PC-9 (cell line): Measurements from ENCODE around the gene C9orf78. TPM values are rescaled to one million over a fixed set of nuclear protein-coding genes. Genes with fewer than 3 reads are reported as not detected.

Experiments used
- BruUV-seq: library from RNA; stranded (reverse); fragments of 400-500 nt; replicated peaks from 2 replicates; lab custom pipeline; 2021; lab: Mats Ljungman, UMichigan
- CTCF ChIA-PET: fragments of 300-600 bp; sonication (Branson Sonifier 250); formaldehyde crosslinking; loops from one replicate; lab custom pipeline; 2022; ENCODE audit warnings: antibody characterized with exemption; lab: Charles Lee
- POLR2A ChIA-PET: fragments of 300-600 bp; sonication (Branson Sonifier 250); formaldehyde crosslinking; loops from one replicate; lab custom pipeline; 2022; ENCODE audit warnings: antibody characterized with exemption; ENCODE audit not compliant: unreplicated experiment; lab: Charles Lee
- DNase-seq, 2 experiments: peaks; one replicate each; pipeline versions ENCODE4 v3.0.0 to v3.0.0-alpha.2; 2015 to 2022; ENCODE audit warnings: mixed read lengths in 1 of 2
- H2AFZ ChIP-seq: fragments of 200-600 bp; sonication (generic); 2 replicates; pipeline ENCODE4 v1.8.1; 2017; ENCODE audit warnings: antibody characterized with exemption
- H3F3A ChIP-seq: fragments of 200-600 bp; sonication (generic); 2 replicates; pipeline ENCODE4 v1.8.1; 2017; ENCODE audit warnings: antibody characterized with exemption, mild to moderate bottlenecking, low read depth; ENCODE audit not compliant: insufficient read depth
- H3K27ac ChIP-seq: fragments of 200-600 bp; sonication (generic); 2 replicates; pipeline ENCODE4 v1.6.1; 2016; ENCODE audit warnings: mixed run types
- H3K27me3 ChIP-seq: fragments of 200-600 bp; sonication (generic); 2 replicates; pipeline ENCODE4 v1.6.1; 2016; ENCODE audit warnings: low read depth, mixed run types; ENCODE audit not compliant: insufficient read depth
- H3K36me3 ChIP-seq: fragments of 200-600 bp; sonication (generic); 2 replicates; pipeline ENCODE4 v1.6.1; 2016; ENCODE audit warnings: low read depth, mixed run types
- H3K4me1 ChIP-seq: fragments of 200-600 bp; sonication (generic); replicated peaks from 2 replicates; pipeline ENCODE4 v1.6.1; 2016; ENCODE audit warnings: mixed run types; ENCODE audit not compliant: insufficient read depth
- H3K4me2 ChIP-seq: fragments of 200-600 bp; sonication (generic); 2 replicates; pipeline ENCODE4 v1.6.1; 2017; ENCODE audit warnings: mixed run types
- H3K4me3 ChIP-seq: fragments of 200-600 bp; sonication (generic); 2 replicates; pipeline ENCODE4 v1.6.1; 2016; ENCODE audit warnings: mixed run types
- H3K79me2 ChIP-seq: fragments of 200-600 bp; sonication (generic); 2 replicates; pipeline ENCODE4 v1.6.1; 2017; ENCODE audit warnings: low read depth, mixed run types
- H3K9me2 ChIP-seq: fragments of 200-600 bp; sonication (generic); 2 replicates; pipeline ENCODE4 v1.8.1; 2017; ENCODE audit warnings: mild to moderate bottlenecking; ENCODE audit not compliant: insufficient read depth
- H3K9me3 ChIP-seq: fragments of 200-600 bp; sonication (generic); 2 replicates; pipeline ENCODE4 v1.8.1; 2016; ENCODE audit warnings: low read depth; ENCODE audit not compliant: insufficient read depth
- H4K20me1 ChIP-seq: fragments of 200-600 bp; sonication (generic); 2 replicates; pipeline ENCODE4 v1.8.1; 2017; ENCODE audit not compliant: insufficient read depth
- EZH2 ChIP-seq: fragments of 200-600 bp; sonication (generic); IDR thresholded peaks from 2 replicates; pipeline ENCODE4 v1.8.0; 2017; ENCODE audit warnings: antibody characterized with exemption, low read depth
- intact Hi-C: fragments of 100-400 bp; cut with micrococcal nuclease; formaldehyde crosslinking; loops from one replicate; pipeline ENCODE4 v1.10.0; 2022; ENCODE audit not compliant: unreplicated experiment
- total RNA-seq: library from RNA; stranded (reverse); gene quantifications from 2 replicates; pipeline ENCODE4 v1.2.3, GENCODE V29; 2021
- TF ChIP-seq, protein P1 (sequence below): fragments of 200-600 bp; sonication (generic); conservative IDR thresholded peaks from 2 replicates; pipeline ENCODE4 v1.6.1; 2017; ENCODE audit warnings: mixed run types, antibody characterized with exemption, mild to moderate bottlenecking, moderate library complexity

C9orf78 gene
- total RNA-seq, 1 experiment from 2014 or later: 51.7 TPM

DNA sequence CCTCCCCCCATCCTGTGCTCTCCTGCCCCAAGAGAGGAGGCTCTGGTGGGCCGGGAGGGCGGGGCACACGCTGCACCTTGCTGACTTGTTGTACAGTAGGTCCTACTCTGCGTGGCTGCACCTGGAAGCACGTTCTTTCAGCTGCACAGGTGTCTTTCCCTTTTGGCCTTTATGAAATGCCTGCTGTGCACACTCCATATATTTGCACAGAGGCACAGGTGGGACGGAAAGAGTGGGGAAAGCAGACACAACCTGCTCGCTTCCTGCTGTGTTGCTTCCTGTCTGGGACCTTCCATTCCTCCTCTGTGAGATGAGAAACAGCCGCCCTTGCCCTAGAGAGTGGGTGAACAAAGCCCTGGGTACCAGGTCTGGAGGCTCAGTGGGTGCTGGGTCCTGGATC lies 5.0 kb upstream of the C9orf78 start:
- no peak overlapping the region for H3K4me2 ChIP-seq
- no peaks in the 10 kb centered on the region for H3K27me3 ChIP-seq
- H3K9me2 ChIP-seq: no peaks in the 10 kb centered on the region
- H3K27ac ChIP-seq: no peak overlapping the region
- ChIA-PET CTCF (interaction anchor here (0.5 kb wide), 1 partner anchor 10 kb away, joined by 9 read pairs; no protein-coding TSS in a partner anchor), POLR2A (no interaction called here)
- H3K9me3 ChIP-seq: no peaks in the 10 kb centered on the region
- no peak overlapping the region for H3K4me3 ChIP-seq
- no peak for TF ChIP-seq EZH2
- TF ChIP-seq, protein P1, sequence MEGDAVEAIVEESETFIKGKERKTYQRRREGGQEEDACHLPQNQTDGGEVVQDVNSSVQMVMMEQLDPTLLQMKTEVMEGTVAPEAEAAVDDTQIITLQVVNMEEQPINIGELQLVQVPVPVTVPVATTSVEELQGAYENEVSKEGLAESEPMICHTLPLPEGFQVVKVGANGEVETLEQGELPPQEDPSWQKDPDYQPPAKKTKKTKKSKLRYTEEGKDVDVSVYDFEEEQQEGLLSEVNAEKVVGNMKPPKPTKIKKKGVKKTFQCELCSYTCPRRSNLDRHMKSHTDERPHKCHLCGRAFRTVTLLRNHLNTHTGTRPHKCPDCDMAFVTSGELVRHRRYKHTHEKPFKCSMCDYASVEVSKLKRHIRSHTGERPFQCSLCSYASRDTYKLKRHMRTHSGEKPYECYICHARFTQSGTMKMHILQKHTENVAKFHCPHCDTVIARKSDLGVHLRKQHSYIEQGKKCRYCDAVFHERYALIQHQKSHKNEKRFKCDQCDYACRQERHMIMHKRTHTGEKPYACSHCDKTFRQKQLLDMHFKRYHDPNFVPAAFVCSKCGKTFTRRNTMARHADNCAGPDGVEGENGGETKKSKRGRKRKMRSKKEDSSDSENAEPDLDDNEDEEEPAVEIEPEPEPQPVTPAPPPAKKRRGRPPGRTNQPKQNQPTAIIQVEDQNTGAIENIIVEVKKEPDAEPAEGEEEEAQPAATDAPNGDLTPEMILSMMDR: no peak
- no peaks in the 10 kb centered on the region for H3K36me3 ChIP-seq
- BruUV-seq: no TSS peak
- H3F3A ChIP-seq: peaks cover 5% of the 10 kb centered on the region
- H2AFZ ChIP-seq: no peak overlapping the region
- peaks cover 14% of the 10 kb centered on the region; the same call in 1 of the 2 replicates for H3K79me2 ChIP-seq
- no peak for DNase-seq
- no peaks in the 10 kb centered on the region for H4K20me1 ChIP-seq
- H3K4me1 ChIP-seq: peaks cover 8% of the 10 kb centered on the region
- intact Hi-C loops: no loop called here

DNA sequence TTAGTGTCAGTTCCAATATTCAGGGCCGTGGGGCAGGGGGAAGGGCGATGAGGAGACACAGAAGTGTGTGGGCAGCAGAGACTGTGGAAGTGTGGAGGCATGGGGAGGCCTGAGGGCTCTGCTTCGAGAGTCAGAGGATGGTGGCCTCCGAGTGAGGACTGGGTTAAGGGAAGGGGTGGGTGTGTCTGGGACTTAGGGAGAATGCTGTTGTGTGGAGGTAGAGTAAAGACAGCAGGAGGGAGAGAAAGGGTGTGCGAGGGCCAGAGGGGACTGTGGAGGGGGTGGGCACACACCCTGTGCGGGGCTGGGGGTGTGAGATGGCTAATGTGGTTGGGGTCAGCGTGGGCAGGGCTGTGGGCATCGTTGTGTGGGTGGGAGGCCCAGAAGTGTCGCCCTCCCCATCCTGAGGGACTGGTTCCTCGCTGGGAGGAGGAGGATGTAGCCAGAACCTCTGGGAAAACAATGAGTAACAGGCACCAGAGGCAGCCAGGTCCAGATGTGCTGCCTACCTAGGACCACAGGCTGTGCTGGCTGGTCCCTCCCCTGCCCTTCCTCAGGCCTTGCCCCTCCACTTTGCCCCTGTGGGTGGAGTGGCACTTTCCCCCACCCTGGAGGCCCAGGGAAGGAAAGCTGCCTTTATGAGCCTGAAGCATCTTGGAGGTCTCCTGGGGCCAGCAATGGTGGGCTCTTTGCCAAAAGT lies 4.4 kb upstream of the C9orf78 start:
- Histone ChIP-seq H4K20me1 (no peaks in the 10 kb centered on the region), H3K4me2 (no peak overlapping the region), H3K4me3 (no peak overlapping the region), H3K27ac (no peak overlapping the region), H3K79me2 (peaks cover 18% of the 10 kb centered on the region), H3K4me1 (peaks cover 8% of the 10 kb centered on the region), H3F3A (no peaks in the 10 kb centered on the region; the same call in 1 of the 2 replicates), H3K36me3 (no peaks in the 10 kb centered on the region), H2AFZ (no peak overlapping the region), H3K9me2 (no peaks in the 10 kb centered on the region), H3K27me3 (no peaks in the 10 kb centered on the region), H3K9me3 (no peaks in the 10 kb centered on the region)
- TF ChIP-seq EZH2: no peak
- TF ChIP-seq, protein P1: no peak
- no peak for DNase-seq
- POLR2A ChIA-PET: interaction anchor here (0.5 kb wide), 2 partner anchors 32 to 462 kb away, joined by 5 to 12 read pairs; no protein-coding TSS in a partner anchor
- intact Hi-C loops: loop anchor here (5.0 kb wide), 1 partner anchor 258 kb away; no protein-coding TSS in a partner anchor
- BruUV-seq: no TSS peak
- CTCF ChIA-PET: interaction anchor here (0.5 kb wide), 1 partner anchor 9 kb away, joined by 9 read pairs; no protein-coding TSS in a partner anchor

- H3K36me3 ChIP-seq: no peaks in the 10 kb centered on the region
- DNase-seq: peak; percentile 25 to 56
- no peaks in the 10 kb centered on the region for H3K9me2 ChIP-seq
- H3K4me2 ChIP-seq: no peak overlapping the region
- TF ChIP-seq, protein P1: no peak
- TF ChIP-seq EZH2: no peak
- H3K79me2 ChIP-seq: peaks cover 25% of the 10 kb centered on the region
- H3K9me3 ChIP-seq: no peaks in the 10 kb centered on the region
- H3F3A ChIP-seq: no peaks in the 10 kb centered on the region; the same call in 1 of the 2 replicates
- no peaks in the 10 kb centered on the region for H3K27me3 ChIP-seq
- H2AFZ ChIP-seq: no peak overlapping the region
- BruUV-seq: no TSS peak
- H4K20me1 ChIP-seq: no peaks in the 10 kb centered on the region
- peaks cover 12% of the 10 kb centered on the region for H3K4me1 ChIP-seq
- no peak overlapping the region for H3K27ac ChIP-seq
- no peak overlapping the region for H3K4me3 ChIP-seq
- ChIA-PET CTCF (no interaction called here), POLR2A (interaction anchor here (0.5 kb wide), 3 partner anchors 31 to 463 kb away, joined by 4 to 12 read pairs (median 5); no protein-coding TSS in a partner anchor)
- intact Hi-C loops: loop anchor here (5.0 kb wide), 1 partner anchor 259 kb away; no protein-coding TSS in a partner anchor
Observed at GRCh38 chr9:129838707-129839259, 3.7 kb upstream of the C9orf78 start.
